Measurements from ENCODE around the gene ZNF839. TPM values are rescaled to one million over a fixed set of nuclear protein-coding genes. Genes with fewer than 3 reads are reported as not detected.
A peak's percentile ranks its signal among the peaks of the same experiment; 100 is the strongest.

The ZNF839 gene
- total and polyA plus RNA-seq, 2 of the 4 experiments (the other 2 are of a cell fraction), result 5.7 to 10.7 TPM

GRCh38 chr14:102275866-102276265 is 43.7 kb upstream of the ZNF839 start:
- no peak overlapping the region for H3K14ac ChIP-seq (replicated peaks; ENCODE audit: low read depth, low read length)
- ChIA-PET POLR2A (ENCODE audit: unreplicated experiment) (no interaction called here), CTCF (no interaction called here)
- peaks cover 19% of the 10 kb centered on the region for H3K4me1 ChIP-seq (ENCODE audit: control insufficient read depth, insufficient read depth, low read length)
- peaks cover 8% of the 10 kb centered on the region for H3K9me1 ChIP-seq (ENCODE audit: insufficient read depth, low read length)
- H3K56ac ChIP-seq (ENCODE audit: extremely low read depth, insufficient read depth, low read length), result no peak overlapping the region
- no peak overlapping the region for H3K23ac ChIP-seq (ENCODE audit: low read depth, low read length)
- peak overlapping the region; percentile 60 for H2BK5ac ChIP-seq (ENCODE audit: low read depth, low read length, poor library complexity, severe bottlenecking)
- intact Hi-C loops (cut with micrococcal nuclease) (no loop called here), dilution Hi-C loops (cut with HindIII; ENCODE audit: low sequenced_read_pairs, unreplicated experiment) (no loop called here), in situ Hi-C loops (cut with MboI; ENCODE audit: low sequenced_read_pairs) (no loop called here)
- H3K36me3 ChIP-seq (ENCODE audit: control insufficient read depth, insufficient read depth, low read length), result no peaks in the 10 kb centered on the region
- no CpG with 5 or more reads among the region's 7 CpGs for WGBS, 2 experiments (ENCODE audit: extremely low coverage in 2 of 2, insufficient read length in 1 of 2)
- no peaks in the 10 kb centered on the region for H3K27me3 ChIP-seq (ENCODE audit: control insufficient read depth, insufficient read depth, low read length)
- H3K4me3 ChIP-seq (ENCODE audit: insufficient read depth, low read depth, low read length), result no peak overlapping the region
- H3K79me1 ChIP-seq (ENCODE audit: low read depth in 1 of 2, low read length in 2 of 2), result peaks cover 5 to 24% of the 10 kb centered on the region in 2 experiments; a peak in 3 of 4 replicates
- H3K4ac ChIP-seq (ENCODE audit: low read depth, low read length), result no peak overlapping the region
- no TSS peak for BruUV-seq (replicated peaks)
- H2AK5ac ChIP-seq (ENCODE audit: low read depth, low read length), result 0 out of 2 replicates have a peak overlapping the region, but pooled peaks have one; percentile 25
- H3K18ac ChIP-seq (ENCODE audit: low read depth, low read length), result no peak overlapping the region
- H2BK20ac ChIP-seq (ENCODE audit: low read depth, low read length), result no peak overlapping the region
- no peaks in the 10 kb centered on the region for H3K9me3 ChIP-seq (ENCODE audit: control insufficient read depth, insufficient read depth, low read length)
- no peak overlapping the region for H3K27ac ChIP-seq (ENCODE audit: insufficient read depth, low read length)
- H3K9ac ChIP-seq (ENCODE audit: low read depth, low read length), result no peak overlapping the region
- H4K91ac ChIP-seq (ENCODE audit: insufficient read depth, low read depth, low read length), result no peak overlapping the region
- TF ChIP-seq CEBPB (IDR thresholded peaks at IDR 0.05; ENCODE audit: low read depth, low read length) (no peak), MXI1 (IDR thresholded peaks at IDR 0.05; ENCODE audit: borderline replicate concordance, low read depth, low read length) (no peak), CHD1 (IDR thresholded peaks at IDR 0.05; ENCODE audit: low read depth, low read length) (no peak), MAZ (IDR thresholded peaks at IDR 0.05; ENCODE audit: borderline replicate concordance, low read depth, low read length) (no peak), MAFK (IDR thresholded peaks at IDR 0.05; ENCODE audit: low read depth, low read length) (no peak), BHLHE40 (IDR thresholded peaks at IDR 0.05; ENCODE audit: low read depth, low read length) (no peak), RFX5 (IDR thresholded peaks at IDR 0.05; ENCODE audit: low read depth, low read length) (no peak)
- ATAC-seq (ENCODE audit: low read depth) (no peak), DNase-seq (peak; percentile 36)
- H4K5ac ChIP-seq (ENCODE audit: low read depth, low read length), result no peak overlapping the region
- no peak overlapping the region for H4K8ac ChIP-seq (ENCODE audit: low read depth in 2 of 2, low read length in 2 of 2)
- H4K20me1 ChIP-seq (ENCODE audit: insufficient read depth, low read length), result no peaks in the 10 kb centered on the region
- H2AFZ ChIP-seq (replicated peaks; ENCODE audit: low read length, poor library complexity), result no peak overlapping the region
- no peak overlapping the region for H2BK15ac ChIP-seq (ENCODE audit: low read depth, low read length)
- H2AK9ac ChIP-seq (replicated peaks; ENCODE audit: low read depth, low read length, poor library complexity), result no peak overlapping the region
- peak overlapping the region; percentile 30; the same call in 1 of the 2 replicates for H2BK120ac ChIP-seq (ENCODE audit: low read depth, low read length)
- no peak overlapping the region for H3K4me2 ChIP-seq (ENCODE audit: low read depth, low read length)

Measured in IMR-90 (cell line).